Aorta (tissue), 5 donors: ENCODE measurements around the gene AKT1S1. TPM values are rescaled to one million over a fixed set of nuclear protein-coding genes. Genes with fewer than 3 reads are reported as not detected.
A peak's percentile ranks its signal among the peaks of the same experiment; 100 is the strongest.

ENCODE experiments used
- ATAC-seq: fragments of 200-7000 bp; cut with Tn5 transposase; one replicate; pipeline ENCODE4 v1.9.1; 2022; ENCODE audit warnings: moderate library complexity; ENCODE audit not compliant: low FRiP score
- DNase-seq, 2 donors: peaks; one replicate each; pipeline ENCODE4 v3.0.0-alpha.2; 2020
- H3K27ac ChIP-seq, 2 donors: one replicate each; pipeline ENCODE4 v1.5.1; 2013; ENCODE audit warnings: low read length in 2 of 2, mild to moderate bottlenecking in 2 of 2, moderate library complexity in 2 of 2, control low read depth in 1 of 2, inconsistent platforms in 1 of 2, low read depth in 1 of 2
- H3K27me3 ChIP-seq, 2 donors: one replicate each; pipeline ENCODE4 v1.6.1; 2013; ENCODE audit warnings: control low read depth in 1 of 2, low read length in 1 of 2, mild to moderate bottlenecking in 1 of 2, moderate library complexity in 1 of 2; ENCODE audit not compliant: insufficient read depth in 2 of 2, control insufficient read depth in 1 of 2
- H3K36me3 ChIP-seq, 2 donors: one replicate each; pipeline ENCODE4 v1.6.1; 2013; ENCODE audit warnings: control low read depth in 1 of 2, low read length in 1 of 2, mild to moderate bottlenecking in 1 of 2; ENCODE audit not compliant: insufficient read depth in 2 of 2, control insufficient read depth in 1 of 2
- H3K4me1 ChIP-seq, 2 donors: one replicate each; pipeline ENCODE4 v1.6.1; 2013; ENCODE audit warnings: low read length in 2 of 2, control low read depth in 1 of 2, mild to moderate bottlenecking in 1 of 2, moderate library complexity in 1 of 2; ENCODE audit not compliant: insufficient read depth in 2 of 2, control insufficient read depth in 1 of 2
- H3K4me3 ChIP-seq, 2 donors: one replicate each; pipeline ENCODE4 v1.5.1; 2013; ENCODE audit warnings: low read length in 2 of 2, control low read depth in 1 of 2, mild to moderate bottlenecking in 1 of 2
- H3K9me3 ChIP-seq: one replicate; pipeline ENCODE4 v1.6.1; 2013; ENCODE audit warnings: mild to moderate bottlenecking, low read length; ENCODE audit not compliant: control insufficient read depth
- WGBS, 2 donors: extraction: QIAGEN DNeasy Blood & Tissue Kit; methylation state at CpG; one replicate each; pipeline ENCODE4 v1.1.7; 2013; 5-methylcytosine and 5-hydroxymethylcytosine counted together
- intact Hi-C, 2 donors: fragments of 100-400 bp; cut with DNase I; formaldehyde crosslinking; loops; one replicate each; pipeline versions ENCODE4 v1.14.2 to v1.15.0; 2022
- polyA plus RNA-seq, 2 donors: library from polyadenylated mRNA; stranded (reverse); fragments of 200-250 nt; gene quantifications; one replicate each; pipeline ENCODE4 v1.2.3, GENCODE V29; 2013
- total RNA-seq, 2 donors: library from RNA; stranded (reverse); fragmentation: NEBNext Ultra II Directional; extraction: Animal tissue kit (Norgen Biotek cat#: 25700); gene quantifications; one replicate each; pipeline ENCODE4 v1.2.1, GENCODE V29; 2021
- donor health status: healthy with polysubstance abuse.
- donor health status: Bipolar disorder and iron deficiency.
- donor health status: DM: no; HTN: no; CAD: no.
- donor health status: DM: no; HTN: no; CAD: no.
- donor health status: DM: yes; HTN: yes; CAD: no.

The AKT1S1 gene
- total and polyA plus RNA-seq, 4 donors = 24.4 to 44.6 (median 27.7) TPM

DNA sequence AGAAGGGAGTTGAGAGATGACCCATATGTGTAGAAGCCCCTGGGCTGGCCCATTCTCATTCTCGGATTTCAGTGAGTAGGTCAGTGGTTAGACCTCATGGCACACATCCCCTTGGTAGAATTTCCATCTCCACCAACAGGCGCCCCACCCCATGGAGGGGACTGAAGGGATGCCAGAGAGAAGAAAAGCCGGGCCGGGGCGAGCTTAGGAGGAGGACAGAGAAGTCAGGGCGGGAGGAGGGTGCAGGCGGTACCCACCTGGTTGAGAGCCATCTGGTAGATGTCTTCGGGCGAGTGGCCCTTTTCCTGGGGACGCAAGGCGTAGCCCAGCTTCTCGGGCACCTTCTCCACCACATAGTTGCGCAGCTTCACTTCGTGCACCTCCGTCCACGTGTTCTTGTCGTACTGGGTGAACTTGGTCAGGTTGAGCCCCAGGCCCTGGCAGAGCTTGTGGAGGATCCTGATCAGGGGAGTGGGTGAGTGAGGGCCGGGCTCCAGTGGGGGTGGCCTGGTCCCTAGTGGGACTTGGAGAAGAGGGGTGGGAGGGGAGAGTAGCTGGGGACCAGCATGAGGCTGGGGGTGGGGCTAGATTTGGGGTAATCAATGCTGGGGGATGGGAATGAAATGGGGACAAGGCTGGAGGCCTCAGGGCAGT lies 17.0 kb upstream of the AKT1S1 start:
- H3K9me3 ChIP-seq = no peaks in the 10 kb centered on the region
- no peaks in the 10 kb centered on the region for H3K36me3 ChIP-seq
- intact Hi-C loops = no loop called here
- ATAC-seq = no peak
- no peak for DNase-seq
- no peaks in the 10 kb centered on the region for H3K4me1 ChIP-seq
- no peak overlapping the region for H3K27ac ChIP-seq
- no peak overlapping the region for H3K4me3 ChIP-seq
- H3K27me3 ChIP-seq = no peaks in the 10 kb centered on the region
- 94 to 95% methylated on average over 18 of the region's 18 CpGs for WGBS, 2 donors

GRCh38 chr19:49892716-49893115 lies 15.6 kb upstream of the AKT1S1 start:
- 93 to 100% methylated on average over 1 of the region's 1 CpG for WGBS, 2 donors
- no peak overlapping the region for H3K27ac ChIP-seq

DNA sequence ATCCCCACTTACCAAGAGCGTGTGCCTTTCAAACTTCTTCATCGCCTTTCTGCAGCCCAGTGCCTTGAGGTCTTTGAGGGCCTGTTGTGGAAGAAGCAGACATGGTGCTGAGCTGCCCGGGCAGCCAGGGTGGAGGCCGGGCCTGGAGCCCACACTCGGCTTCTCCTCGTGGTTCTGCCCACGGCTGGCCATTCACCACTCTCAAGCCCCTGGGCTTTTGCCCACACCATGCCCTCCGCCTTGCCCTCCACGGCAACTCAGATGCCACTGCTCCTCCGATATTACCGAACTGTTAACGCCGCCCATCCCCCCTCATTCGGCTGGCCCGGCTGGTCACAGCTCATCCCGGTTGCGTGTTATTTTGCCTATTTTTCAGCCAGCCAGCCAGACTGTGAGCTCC lies 14.2 kb upstream of the AKT1S1 start:
- no peak for ATAC-seq
- intact Hi-C loops = no loop called here
- Histone ChIP-seq H3K4me3 (no peak overlapping the region), H3K27me3 (no peaks in the 10 kb centered on the region), H3K27ac (no peak overlapping the region), H3K36me3 (no peaks in the 10 kb centered on the region), H3K4me1 (no peaks in the 10 kb centered on the region), H3K9me3 (no peaks in the 10 kb centered on the region)
- 79 to 83% methylated on average over 17 of the region's 17 CpGs for WGBS, 2 donors
- no peak for DNase-seq

More at GRCh38 chr19:49892716-49893115, 15.6 kb upstream of the AKT1S1 start:
- intact Hi-C loops = no loop called here
- Histone ChIP-seq H3K4me3 (no peak overlapping the region), H3K4me1 (no peaks in the 10 kb centered on the region), H3K27me3 (no peaks in the 10 kb centered on the region), H3K36me3 (no peaks in the 10 kb centered on the region), H3K9me3 (no peaks in the 10 kb centered on the region)
- ATAC-seq (no peak), DNase-seq (no peak)

- DNase-seq = no peak
- Histone ChIP-seq H3K4me1 (no peaks in the 10 kb centered on the region), H3K27ac (no peak overlapping the region), H3K36me3 (no peaks in the 10 kb centered on the region), H3K4me3 (no peak overlapping the region), H3K27me3 (no peaks in the 10 kb centered on the region), H3K9me3 (no peaks in the 10 kb centered on the region)
- WGBS, 2 donors = 12 to 14% methylated on average over 57 to 69 of the region's 69 CpGs
- ATAC-seq = peak; percentile 2
- intact Hi-C loops = no loop called here
These were observed 13.5 kb upstream of the AKT1S1 start for GRCh38 chr19:49890349-49891311.

DNA sequence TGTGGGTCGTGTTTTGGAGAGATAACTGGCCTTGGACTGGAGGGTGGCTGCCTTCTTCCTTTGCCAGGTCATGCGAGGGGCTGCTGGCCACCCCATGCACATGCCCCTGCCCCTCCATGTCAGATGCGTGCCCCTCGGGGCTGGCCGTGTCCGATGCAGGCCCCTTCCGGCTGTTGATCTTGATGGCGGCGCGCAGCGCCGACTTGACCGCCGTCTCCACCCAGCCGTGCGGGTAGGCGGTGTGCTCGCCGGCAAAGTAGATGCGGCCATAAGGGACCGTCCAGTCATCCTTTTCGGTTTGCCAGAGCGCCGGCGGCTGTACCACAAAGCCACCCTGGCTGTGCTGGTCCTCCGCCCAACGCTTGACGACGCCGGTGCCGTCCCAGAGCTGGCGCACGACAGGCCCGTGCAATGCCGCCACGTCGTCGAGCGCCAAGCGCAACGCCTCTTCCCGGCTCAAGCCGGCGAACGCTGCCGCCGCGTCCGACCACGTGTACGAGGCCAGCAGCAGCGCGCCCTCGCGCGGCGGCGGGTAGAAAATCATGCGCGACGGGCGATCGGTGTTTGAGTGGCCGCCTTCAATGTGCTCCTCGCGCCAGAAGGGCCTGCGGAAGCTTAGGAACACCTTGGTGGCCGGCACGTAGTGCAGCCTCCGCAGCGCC lies 12.7 kb upstream of the AKT1S1 start:
- no peaks in the 10 kb centered on the region for H3K4me1 ChIP-seq
- H3K9me3 ChIP-seq = no peaks in the 10 kb centered on the region
- DNase-seq = peak; percentile 83 to 93
- no peak overlapping the region for H3K4me3 ChIP-seq
- no peaks in the 10 kb centered on the region for H3K36me3 ChIP-seq
- 22 to 28% methylated on average over 50 to 71 of the region's 71 CpGs for WGBS, 2 donors
- no peak overlapping the region for H3K27ac ChIP-seq
- peak; percentile 72 for ATAC-seq
- intact Hi-C loops = no loop called here
- H3K27me3 ChIP-seq = no peaks in the 10 kb centered on the region

GRCh38 chr19:49889038-49889686 lies 12.0 kb upstream of the AKT1S1 start:
- peaks cover 3 to 5% of the 10 kb centered on the region in 2 donors for H3K36me3 ChIP-seq
- ATAC-seq (no peak), DNase-seq (no peak)
- no peaks in the 10 kb centered on the region for H3K4me1 ChIP-seq
- H3K27me3 ChIP-seq = no peaks in the 10 kb centered on the region
- no peaks in the 10 kb centered on the region for H3K9me3 ChIP-seq
- H3K4me3 ChIP-seq = no peak overlapping the region
- H3K27ac ChIP-seq = no peak overlapping the region
- WGBS, 2 donors = 94 to 96% methylated on average over 23 of the region's 23 CpGs
- intact Hi-C loops = no loop called here

- no peak overlapping the region for H3K4me3 ChIP-seq
- no peaks in the 10 kb centered on the region for H3K9me3 ChIP-seq
- no peaks in the 10 kb centered on the region for H3K27me3 ChIP-seq
- ATAC-seq = no peak
- no peaks in the 10 kb centered on the region for H3K4me1 ChIP-seq
- WGBS, 2 donors = 88 to 90% methylated on average over 11 to 18 of the region's 18 CpGs
- no peak for DNase-seq
- H3K27ac ChIP-seq = no peak overlapping the region
- peaks cover 3 to 7% of the 10 kb centered on the region in 2 donors for H3K36me3 ChIP-seq
- intact Hi-C loops = no loop called here
These were observed 11.3 kb upstream of the AKT1S1 start for GRCh38 chr19:49888510-49888824.

DNA sequence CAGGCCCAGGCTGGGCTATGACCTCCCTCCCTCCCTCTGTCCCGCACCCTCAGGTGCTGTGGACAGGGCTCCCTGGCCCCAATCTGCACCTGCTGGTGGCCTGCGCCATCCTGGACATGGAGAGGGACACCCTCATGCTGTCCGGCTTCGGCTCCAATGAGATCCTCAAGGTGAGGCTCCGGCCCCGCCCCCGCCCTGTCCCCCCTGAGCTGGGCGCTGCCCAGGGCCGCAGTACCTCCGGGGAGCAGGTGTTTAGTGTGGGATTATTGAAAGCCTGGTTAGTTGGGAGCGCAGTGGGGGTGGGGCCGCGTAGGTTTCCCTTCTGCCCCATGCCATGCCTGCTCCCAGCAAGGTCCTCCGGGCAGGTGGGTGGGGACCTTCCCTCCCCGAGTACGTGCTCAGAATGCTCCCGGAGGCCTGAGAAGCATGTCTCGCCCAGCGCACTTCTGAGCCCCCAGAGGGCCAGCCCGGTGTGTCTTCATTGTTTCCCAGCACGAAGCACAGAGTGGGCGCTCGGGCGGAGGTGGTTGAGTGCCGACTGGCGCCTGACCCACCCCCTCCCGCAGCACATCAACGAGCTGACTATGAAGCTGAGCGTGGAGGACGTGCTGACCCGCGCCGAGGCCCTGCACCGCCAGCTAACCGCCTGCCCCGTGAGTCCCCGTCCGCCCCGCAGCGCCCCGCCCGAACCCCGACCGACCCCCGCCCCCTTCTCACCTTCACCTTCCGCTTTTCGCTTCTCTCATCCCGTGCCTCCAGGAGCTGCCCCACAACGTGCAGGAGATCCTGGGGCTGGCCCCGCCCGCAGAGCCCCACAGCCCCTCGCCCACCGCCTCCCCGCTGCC lies 10.7 kb upstream of the AKT1S1 start:
- no peaks in the 10 kb centered on the region for H3K27me3 ChIP-seq
- WGBS, 2 donors = 75 to 86% methylated on average over 50 to 54 of the region's 54 CpGs
- no peaks in the 10 kb centered on the region for H3K9me3 ChIP-seq
- DNase-seq (no peak), ATAC-seq (no peak)
- no peak overlapping the region for H3K4me3 ChIP-seq
- H3K4me1 ChIP-seq = no peaks in the 10 kb centered on the region
- no peak overlapping the region for H3K27ac ChIP-seq
- intact Hi-C loops = no loop called here
- peaks cover 3 to 11% of the 10 kb centered on the region in 2 donors for H3K36me3 ChIP-seq
